GM18499 (cell line): Measurements from ENCODE around the gene NTF3.

Experiments used
- ATAC-seq: cut with Tn5 transposase; IDR thresholded peaks from one replicate; pipeline ENCODE4 v1.9.1; 2021; ENCODE audit warnings: moderate number of reproducible peaks; ENCODE audit not compliant: insufficient read depth, unreplicated experiment

The NTF3 gene

GRCh38 chr12:5507944-5508343 is 76.0 kb downstream of the NTF3 start:
- no peak for ATAC-seq

- no peak for ATAC-seq
Measured at GRCh38 chr12:5509102-5509501, 77.2 kb downstream of the NTF3 start.

- ATAC-seq, result no peak
Measured at GRCh38 chr12:5509557-5509956, 77.6 kb downstream of the NTF3 start.

GRCh38 chr12:5510251-5510805 is 78.4 kb downstream of the NTF3 start:
- ATAC-seq, result no peak

- ATAC-seq, result no peak
Measured at GRCh38 chr12:5511256-5511643, 79.3 kb downstream of the NTF3 start.

DNA sequence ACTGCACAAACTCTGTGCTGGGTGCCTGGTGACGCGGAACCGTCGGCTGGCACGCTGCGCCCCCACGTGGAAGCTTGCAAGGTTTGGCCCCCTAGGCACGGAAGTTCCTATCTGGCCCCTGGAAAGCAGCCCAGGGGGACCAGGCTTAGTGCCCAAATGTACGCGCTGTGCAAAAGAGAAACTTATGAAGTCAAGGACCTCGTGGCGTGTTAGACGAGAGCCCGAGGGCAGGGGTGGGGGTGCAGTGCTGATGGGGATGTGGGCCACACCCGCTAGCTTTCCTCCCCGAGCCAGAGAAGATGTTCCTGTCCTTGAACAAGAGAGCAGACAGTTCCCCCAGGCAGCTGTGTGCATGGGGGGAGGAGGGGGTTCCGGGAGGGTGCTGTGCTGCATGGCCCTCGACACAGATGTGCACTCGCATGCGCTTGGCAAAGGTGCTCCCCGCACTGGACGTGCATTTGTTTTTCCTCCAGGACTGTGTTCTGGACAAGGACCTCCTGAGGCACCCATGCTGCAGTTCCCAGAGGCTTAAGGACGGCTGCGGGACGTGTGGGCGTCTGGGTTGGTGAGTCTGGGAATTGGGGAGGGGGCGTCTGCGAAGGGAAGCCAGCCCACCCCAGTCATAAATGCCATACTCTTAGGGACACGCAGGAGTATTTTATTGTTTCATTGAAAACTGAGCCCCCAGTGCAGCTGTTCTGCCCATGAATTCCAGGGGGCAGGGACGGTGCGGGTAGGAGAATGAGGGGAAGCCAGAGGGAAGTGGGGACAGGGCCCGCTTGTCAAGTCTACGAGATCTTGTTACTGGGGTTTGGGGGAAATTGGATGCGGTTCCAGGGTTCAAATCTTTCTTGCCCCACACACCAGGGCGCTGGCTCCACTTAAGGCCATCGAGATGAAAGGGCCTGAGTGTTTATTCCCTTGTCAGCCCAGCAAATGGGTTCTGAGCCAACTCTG is 80.0 kb downstream of the NTF3 start:
- ATAC-seq, result no peak

GRCh38 chr12:5512601-5512970 is 80.7 kb downstream of the NTF3 start:
- ATAC-seq, result no peak

DNA sequence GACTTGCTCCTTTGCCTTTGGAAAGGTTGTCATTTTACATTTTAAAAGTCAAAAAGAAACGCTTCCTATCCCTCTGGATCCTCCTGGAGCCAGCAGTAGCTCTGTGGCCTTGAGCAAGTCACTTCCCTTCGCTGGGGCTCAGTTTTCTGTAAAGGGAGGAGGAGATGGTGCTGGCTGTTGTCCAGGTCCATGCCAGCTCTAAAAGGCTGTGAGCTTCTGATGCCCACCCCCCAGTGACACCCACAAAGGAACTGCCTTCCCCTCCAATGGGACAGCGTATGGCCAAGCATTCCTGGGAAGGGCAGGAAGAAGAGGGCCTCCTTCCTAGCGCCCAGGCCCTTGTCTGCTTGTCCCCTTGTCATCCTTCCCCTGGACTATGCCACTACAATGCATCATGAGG is 81.5 kb downstream of the NTF3 start:
- no peak for ATAC-seq

- no peak for ATAC-seq
Measured at GRCh38 chr12:5514016-5514415, 82.1 kb downstream of the NTF3 start.

DNA sequence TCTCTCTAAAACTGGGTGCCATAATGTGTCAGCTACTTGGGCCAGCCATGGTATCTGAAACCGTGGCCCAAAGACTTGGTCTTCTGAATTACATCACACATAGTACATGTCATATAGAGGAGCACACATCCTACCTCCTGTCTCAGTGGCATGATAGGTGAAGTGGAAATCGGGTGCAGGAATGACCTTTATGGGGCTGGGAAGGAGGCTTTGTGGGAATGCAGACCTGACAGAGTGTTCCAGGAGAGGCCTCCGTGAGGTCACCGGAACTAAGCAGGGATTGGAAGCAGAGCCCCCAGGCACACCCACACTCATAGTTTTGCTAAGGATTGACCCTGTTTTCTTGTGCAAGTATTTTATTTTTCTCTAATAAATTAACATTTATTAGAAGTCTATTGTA is 82.6 kb downstream of the NTF3 start:
- no peak for ATAC-seq

GRCh38 chr12:5515458-5515857 is 83.5 kb downstream of the NTF3 start:
- ATAC-seq, result no peak

DNA sequence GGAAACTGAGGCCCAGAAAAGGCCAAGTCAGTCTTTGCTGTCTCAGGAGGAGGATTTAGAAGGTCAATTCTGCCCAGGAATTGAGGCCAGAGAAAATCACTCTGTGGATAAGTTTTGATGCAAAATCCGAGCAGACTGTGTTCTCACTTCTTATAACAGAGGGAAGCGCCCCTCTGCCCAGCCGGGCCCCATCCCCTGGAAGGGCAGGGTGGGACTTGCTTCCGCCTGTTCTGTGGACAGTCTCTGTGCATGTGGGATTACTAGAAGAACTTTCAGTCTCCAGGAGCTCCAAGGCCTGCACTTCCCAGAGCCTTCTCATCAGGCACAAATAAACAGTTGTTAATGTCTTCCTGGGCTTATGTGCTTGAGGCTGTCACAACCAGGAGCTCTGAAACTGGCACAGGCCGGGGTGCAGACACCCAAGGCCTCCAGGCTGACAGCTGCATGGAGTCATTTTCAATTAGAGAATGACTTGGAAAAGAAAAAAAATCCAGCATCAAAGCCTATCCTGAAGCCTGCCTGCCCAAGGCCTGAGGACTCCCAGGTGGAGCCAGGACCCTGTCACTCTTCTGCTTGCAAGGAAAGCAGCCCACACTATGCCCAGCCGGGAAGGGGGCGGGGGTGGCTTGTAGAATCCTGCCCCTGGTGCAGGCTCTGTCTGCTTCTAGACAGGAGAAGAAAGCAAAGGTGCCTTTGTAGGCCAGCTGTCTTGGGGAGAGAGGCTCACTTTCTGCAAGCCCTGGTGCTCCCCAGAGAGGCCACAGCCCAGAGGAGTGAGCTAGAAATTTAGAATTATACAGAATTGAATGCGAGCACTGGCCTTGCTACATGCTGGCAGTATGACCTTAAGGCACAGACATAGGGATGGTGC is 84.7 kb downstream of the NTF3 start:
- ATAC-seq, result no peak

DNA sequence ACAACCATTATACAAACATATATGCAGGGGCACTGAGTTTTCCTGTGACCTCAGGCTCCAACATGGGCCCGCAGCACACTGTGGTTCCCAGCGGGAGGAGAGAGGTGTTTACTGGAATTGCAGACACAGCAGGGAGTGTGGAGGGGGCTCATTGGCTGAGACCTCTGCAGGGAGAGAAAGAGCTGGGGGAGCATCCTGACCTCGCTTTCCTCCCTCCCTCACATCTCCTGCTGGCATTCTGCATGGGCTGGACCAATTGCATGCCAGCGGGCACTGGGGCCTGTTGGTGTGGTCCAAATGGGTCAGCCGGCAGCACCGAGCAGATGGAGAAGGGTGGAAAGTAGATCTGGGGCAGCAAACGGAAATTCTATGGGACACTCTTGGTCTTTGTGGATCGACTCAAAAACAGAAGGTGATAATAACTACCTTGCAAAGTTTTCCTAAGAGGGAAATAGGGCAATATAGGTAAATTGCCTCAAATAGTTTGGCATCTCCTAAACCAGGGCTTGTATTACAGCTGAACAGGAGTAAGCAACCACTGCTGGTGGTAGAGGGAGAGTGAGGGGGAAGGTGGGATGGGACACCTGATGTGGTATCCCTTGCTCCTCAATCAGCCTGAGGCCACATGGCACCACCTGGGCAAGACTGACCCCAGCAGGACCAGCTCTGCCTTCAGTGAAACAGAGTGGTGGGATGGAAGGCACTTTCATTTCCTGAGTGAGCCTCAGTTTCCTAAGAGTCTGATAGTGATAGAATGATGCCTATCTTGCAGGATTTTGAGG is 86.9 kb downstream of the NTF3 start:
- no peak for ATAC-seq

- no peak for ATAC-seq
Measured at GRCh38 chr12:5520037-5520436, 88.1 kb downstream of the NTF3 start.

- no peak for ATAC-seq
Measured at GRCh38 chr12:5520831-5521230, 88.9 kb downstream of the NTF3 start.

DNA sequence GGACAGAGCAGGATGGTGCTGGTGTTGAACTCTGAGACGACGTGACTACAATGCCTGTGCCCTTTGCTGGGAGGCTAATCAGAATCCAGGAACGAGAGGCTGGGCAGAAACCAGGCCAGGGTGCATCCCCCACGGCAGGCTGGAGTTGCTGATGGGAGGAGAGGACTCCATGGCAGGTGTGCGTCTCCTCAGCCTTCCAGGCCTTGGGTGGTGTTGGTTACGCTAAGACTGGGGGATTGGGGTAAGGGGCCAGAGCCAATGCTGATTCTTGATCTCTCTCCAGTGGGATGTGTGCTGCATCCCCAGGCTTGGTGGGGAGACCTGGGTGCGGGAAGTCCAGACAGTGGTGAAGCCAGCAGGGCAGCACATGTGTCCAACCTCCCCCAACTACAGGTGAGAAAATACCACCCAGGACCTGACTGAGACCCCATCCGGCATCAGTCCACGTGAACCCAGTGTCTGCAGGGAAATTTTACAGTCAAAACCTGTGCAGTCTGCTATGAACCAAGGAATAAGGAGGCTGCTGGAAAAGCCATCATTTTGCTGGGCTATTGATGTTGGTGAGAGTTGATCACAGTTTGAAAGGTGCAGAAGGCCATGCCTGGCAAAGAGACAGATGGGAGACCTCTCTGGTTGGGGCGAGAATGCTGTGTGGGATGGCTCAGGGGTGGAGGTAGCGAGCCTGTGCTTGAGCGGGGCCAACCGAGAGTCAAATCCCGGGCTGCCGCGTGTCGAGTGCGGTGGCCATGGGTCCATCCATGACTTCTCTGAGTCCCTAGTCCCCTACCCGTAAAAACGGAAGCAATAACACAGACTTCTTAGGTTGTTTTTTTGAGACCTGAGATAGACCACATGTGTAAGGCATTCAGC is 89.8 kb downstream of the NTF3 start:
- ATAC-seq, result no peak

GRCh38 chr12:5522432-5523335 is 90.8 kb downstream of the NTF3 start:
- ATAC-seq, result no peak

DNA sequence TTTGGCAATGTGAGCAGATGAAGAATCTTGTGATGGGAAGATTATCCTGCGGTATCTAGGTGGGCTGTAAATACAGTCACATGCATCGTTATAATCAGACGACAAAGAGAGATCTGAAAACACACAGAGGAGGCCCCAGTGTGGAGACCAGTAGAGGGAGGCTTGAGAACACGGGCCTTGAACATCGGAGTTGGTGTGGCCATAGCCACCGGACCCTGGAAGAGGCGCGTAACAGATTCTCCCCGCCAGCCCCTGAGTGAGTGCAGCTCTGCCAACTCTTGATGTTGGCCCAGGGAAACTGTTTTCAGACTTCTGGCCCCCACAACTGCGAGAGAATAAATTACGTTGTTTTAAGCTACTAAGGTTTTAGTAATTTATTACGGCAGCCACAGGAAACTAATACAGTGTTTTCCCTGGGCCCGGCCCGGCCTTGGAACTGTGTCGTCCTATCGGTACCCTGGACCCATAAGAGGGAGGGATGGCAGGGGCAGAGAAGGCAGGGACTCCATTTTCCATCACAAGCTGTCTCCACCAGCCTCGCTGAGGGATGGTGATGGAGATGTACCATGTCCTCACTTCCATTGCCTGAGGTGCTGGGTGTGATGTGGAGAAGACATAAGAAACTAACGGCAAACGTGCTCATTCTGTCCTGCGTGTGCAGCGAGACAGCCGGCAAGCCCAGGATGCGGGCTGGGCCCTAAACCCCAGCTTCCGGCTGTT is 91.6 kb downstream of the NTF3 start:
- no peak for ATAC-seq
